GM21367 (cell line): Measurements from ENCODE around the gene DEXI.

Experiments used
- ATAC-seq: cut with Tn5 transposase; IDR thresholded peaks from one replicate; pipeline ENCODE4 v1.9.1; 2021; ENCODE audit not compliant: unreplicated experiment

The DEXI gene

DNA sequence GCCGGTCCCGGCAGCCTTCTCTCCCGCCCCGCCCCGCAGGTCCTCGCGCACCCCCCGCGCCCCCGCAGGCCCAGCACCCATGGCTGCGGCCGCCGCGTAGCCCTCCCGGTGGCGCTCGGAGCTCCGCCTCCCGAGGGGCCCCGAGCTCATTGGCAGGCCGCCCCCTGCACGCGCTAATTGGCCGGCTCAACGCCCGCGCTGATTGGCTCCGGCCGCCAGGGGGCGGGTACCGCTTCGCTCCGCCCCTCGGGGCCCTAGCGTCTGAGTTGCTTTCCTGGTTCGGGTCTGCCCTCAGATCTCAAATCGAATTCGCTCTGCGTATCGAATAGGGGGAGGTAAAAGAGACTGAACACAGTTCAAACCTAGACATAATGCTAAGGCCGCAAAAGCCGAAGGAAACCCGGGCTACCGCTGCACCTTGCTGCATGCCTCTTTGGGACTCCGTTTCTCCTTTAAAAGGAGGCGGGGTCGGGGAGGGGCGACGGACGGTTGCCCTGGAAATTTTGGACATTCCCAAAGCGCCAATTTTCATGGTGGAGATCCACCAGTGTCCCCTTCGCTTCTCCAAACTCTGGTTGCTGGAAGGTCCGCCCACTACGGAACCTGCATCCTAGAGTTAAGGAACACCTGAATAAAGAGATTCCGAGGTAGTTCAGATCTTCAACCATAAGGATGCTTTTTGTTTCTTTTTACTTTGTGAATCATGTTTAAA lies at the start of gene DEXI:
DEXI (minus strand) TSS at position 117 of the 712 bp plus-strand sequence. CDS start 463 bp downstream, outside the sequence.
- ATAC-seq, result peak; percentile 56

DNA sequence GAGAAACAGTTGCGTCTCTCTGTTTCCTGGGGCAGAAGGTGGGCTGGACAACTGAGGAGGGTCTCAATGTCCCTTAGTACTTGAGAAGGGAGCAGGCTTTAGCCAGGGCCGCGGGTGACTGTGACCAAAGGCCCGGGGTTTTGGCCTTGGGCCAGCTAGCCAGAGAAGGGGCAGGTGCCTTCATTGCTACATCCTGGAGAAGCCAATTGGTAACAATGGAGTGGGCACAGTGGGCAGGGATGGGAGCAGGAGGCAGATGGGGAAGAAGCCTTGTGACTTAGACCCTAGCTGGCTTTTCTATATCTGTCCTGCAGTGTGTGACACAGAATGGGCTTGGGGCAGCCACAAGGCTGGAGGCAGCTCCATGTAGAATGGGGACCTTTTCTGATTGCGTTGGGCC lies 48.1 kb upstream of the DEXI start:
- ATAC-seq, result no peak

DNA sequence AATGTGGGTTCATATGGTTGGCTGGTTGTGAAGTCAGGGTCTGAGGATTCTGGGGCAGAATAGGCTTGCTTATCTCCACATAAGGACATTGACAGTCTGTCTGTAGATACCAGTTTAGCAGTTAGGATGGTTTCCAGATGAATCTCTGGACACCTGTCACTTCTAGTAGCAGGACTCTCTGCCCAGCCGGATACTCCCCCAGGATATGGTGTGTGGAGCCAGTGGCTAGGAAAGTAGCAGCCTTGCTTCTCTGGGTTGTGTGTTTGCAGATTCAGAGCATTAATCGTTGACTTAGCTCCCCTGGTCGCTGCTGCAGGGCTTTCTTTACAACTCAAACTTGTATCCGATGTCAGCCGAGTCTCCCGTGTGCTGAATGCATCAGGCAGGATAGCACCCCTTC lies 47.3 kb upstream of the DEXI start:
- ATAC-seq, result no peak

DNA sequence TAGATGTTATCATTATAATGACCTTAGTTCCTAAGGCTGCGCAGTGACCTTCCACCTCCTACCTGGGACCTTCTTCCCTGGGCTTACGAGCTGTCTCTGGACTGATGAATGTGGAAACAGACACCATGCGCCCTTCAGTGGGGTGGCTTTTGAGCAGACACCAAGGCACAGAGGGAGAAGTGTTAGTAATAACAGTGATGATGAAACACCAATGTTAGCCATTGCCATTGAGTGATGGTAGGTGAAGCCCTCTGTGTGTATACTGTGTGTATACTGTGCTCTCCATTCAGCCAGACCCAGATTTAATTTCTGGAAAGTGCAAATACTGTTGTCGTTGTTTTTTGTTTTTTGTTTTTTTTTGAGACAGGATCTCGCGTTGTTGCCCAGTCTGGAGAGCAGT lies 46.6 kb upstream of the DEXI start:
- no peak for ATAC-seq

DNA sequence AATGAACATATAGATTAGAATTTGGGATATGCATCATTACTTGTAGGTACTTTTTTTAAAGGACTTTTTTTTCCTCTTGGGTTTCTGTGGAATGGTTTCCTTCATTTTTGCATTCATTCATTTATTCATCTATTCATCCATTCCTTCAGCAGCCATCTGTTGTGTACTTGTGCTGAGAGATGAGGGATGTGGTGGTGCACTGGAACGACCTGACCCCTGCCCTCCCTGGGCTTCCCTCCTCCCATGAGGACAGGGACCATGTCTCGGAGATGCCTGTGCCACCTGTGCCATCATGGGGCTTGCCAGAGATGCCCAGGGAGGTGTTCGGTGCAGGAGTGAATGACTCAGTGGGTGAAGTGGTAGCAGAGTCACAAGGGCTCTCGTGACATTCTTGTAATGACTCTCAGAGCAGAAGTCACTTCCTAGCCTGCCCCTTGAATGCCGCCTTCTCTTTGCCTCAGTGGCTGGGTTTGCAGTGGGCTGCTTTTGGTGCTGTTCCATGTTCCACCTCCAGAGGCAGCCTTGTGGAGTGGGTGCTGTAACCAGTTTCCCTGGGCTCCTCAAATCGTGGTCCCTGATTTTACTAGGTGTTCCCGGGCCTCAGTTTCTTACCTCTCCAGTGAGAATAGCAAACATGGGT lies 46.0 kb upstream of the DEXI start:
- no peak for ATAC-seq

DNA sequence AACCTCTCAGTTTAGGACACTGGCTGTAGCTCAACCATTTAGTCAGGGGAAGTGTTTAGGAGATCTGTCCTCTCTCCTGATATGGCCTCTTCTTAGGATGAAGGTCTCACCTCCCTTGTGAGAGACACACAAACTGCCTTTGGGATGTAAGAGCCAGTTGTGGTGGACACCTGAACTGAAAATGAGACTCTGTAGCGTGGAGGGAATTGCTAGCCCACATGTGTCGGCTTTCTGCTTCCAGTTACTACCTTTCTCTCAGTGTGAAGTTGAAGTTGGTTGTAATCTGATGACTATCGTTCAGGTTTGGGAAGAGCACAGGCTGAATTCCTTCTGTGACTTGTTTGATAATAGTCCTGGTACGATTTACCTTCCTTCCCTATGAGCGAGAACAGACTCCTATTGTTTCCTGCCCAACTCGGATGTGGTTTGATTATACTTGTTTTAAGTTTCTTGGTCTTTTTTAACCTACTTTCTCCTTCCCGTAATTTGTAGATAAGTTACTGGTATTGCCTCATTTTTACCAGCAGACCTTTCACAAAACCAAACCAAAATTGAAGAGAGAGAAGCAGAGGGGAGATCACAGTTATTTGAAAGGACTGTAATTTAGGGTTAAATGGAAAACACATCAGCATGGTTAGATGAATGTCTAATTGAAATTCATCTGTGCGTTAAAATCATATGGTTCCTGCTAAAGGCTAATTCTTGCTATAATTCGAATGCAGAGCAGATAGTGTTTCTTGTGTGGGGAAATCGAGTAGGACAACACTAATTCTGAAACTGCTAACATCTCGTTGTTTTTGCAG lies 45.3 kb upstream of the DEXI start:
- no peak for ATAC-seq

DNA sequence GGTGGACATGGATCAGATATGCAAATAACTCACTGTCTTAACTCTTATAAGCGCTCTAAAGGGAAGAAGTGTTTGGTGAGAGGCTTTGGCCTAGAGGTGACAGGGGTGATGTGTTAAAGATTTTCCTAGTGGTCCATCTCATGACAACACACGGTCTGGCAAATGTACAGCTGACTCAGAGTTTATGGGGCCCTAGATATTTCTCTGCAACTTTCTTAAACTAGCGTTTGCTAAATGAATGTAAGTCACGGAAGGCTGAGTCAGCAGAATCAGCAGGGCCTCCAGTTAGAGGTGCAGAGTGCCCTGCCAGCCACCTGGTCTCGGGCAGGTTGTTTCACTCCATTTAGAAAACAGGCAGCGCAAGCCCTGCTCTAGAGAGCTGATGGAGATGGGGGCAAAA lies 42.2 kb upstream of the DEXI start:
- ATAC-seq, result no peak

DNA sequence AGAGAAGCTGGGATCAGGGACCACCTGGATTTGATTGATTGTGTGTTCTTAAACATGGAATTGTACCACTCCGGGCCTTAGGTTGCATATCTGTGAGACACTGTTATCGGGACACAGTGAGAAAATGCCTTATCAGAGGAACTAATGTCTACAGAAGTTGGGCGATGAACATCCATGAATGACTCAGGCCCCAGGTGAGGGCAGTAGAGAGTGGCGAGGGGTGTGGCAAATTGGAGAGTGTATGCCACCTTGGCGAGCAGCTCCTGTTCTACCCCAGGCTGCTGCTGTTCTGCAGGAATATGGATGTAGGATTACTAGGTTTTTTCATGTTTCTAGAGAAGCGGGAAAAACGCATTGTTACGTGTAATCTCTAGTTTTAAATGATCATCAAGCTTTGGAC lies 40.9 kb upstream of the DEXI start:
- ATAC-seq, result no peak

DNA sequence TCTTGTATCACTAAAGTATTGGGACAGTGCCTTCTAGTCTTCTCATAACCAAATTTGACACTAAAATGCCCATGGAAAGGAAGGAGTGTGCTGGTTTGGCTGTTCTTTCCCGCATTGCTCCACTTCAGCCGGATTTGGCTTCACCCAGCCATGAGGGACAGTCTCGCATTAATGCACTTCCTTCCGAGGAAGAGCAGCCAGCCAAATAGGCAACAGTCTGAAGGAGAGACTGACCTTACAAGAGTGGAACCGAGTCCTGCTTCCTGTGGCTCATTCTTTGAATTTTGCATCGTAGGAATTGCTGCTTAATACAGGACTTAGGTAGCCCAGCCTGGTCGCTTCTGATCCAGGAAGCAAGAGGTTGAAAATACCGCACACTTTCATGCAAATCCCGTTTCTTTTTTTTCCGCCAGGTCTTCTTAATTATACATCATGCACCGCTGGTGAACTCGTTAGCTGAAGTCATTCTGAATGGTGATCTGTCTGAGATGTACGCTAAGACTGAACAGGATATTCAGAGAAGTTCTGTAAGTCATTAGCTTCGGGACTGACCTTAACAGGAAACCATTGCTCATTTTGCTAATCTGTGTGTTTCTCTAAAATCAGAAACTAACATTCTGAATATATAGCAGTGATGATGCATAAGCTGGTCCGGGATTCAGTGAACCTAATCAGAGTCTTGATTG lies 40.3 kb upstream of the DEXI start:
- ATAC-seq, result no peak

DNA sequence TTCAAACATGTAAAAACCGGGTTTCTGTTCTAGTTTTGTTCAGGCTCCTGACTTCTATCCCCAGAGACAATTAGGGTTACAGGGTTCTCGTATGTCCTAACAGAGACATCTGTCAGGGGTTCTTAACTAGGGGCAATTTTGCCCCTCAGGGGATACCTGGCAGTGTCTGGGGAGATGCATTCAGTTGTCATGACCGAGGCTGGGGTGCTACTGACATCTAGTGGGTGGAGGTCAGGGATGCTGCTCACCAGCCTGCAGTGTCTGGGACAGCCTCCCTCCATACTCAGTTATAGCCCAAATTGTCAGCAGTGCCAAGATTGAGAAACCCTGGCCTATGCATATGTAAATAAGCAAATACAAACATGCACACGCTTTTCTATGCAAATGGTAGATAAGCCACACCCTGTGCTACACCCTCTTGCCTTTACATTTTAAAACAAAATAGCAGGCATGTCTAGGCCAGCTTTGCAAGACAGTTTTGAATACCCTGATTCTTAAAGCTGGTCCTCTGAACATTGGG lies 39.5 kb upstream of the DEXI start:
- ATAC-seq, result peak; percentile 67

DNA sequence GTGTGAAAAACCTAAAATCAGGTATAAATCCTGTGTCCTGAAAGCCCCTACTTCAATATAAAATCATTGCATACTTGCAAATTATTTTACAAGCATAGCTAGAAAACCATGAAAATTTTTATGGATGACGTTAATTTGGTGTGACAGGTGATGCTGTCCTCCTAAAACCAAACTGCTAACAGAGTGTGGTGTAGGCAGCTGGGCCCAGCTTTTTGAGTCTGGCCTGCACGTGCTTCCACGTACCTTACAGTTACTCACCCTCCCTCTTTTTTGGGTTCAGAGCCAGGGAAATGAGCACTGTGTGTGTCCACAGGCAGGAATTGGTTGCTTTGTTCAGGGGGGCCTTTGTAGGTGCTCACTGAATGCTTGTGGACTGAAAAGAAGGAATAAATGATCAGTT lies 38.5 kb upstream of the DEXI start:
- no peak for ATAC-seq

DNA sequence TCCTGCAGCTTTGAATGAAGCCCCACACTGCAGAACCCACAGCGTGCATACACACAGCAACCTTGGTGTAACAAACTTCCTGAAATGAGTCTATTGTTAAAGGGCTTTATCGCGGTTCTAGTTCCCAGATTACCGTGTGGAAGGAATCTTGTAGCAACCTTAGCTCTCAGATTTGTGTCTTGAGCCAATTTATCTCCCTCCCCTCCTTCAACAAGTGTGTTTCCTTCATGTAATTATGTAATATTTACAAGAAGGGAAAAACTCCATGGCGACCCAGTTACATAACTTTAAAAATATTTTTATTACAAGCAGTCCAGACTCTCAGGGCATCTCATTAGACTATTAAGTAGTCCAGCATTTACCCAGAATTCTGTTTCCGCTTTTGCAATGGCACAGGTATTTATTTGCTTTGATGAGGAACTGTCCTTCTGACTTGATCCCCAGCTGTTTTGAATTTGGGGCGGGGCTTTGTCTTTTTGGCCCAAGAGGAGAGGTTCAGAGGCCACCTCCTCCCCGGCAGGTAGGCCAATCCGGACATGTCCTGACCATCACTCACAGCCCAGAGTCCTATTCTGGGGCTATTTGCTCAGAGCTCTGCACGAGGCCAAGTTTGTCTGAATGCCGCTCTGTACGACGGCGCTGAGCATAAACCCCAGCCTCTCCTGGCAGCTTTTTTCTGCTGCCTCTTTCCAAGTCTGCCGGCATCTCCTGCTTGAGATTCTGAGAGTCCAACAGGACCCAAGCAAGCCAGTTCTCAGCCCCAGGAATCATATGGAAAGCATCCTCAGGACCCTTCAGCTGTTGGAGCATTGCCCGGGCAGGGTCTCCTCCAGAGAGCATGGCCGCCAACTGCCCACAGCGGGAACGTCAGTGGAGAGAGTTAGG lies 37.7 kb upstream of the DEXI start:
- ATAC-seq, result no peak

DNA sequence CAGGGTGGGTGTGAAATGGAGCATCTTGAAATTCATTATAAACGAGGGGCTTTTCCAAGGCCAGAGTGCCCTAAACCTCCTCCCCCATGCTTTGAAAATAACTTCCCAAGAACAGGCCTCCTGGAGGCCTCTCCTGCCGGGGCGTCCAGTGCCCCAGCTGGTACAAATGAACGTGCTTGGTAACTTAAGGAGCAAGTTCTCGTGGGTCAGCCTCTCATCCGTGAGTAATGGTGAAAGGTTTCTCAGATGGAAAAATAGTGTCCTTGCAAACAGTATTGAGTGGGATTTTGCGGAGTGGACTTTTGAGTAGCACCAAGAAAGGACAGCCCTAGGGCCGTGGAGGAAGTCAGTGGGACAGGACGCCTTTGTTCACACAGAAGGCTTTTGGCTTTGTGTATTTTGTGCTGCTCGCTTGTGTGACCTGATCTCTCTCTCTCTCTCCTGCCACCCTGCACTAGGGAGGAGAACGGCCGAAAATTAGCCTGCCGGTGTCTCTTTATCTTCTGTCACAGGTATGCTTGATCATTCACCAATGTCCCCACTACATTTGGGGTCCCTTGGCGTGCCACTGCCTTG lies 36.7 kb upstream of the DEXI start:
- no peak for ATAC-seq

DNA sequence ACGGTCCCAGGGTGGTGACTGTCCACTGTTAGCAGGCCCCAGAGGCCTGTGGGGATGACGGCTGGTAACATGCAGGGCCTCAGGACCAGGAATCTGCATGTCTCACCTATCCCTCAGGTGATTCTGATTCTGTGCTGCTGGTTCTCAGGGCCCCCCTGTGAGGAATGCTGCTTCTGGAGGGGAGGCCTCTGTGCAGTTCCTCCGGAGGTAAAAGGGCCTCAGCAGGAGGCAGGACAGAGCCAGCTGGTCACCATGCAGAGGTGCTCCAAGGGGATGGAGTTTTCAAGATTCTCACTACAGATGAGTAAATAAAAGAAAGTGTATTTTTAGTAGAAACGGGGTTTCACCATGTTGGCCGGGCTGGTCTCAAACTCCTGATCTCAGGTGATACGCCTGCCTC lies 35.9 kb upstream of the DEXI start:
- ATAC-seq, result no peak

DNA sequence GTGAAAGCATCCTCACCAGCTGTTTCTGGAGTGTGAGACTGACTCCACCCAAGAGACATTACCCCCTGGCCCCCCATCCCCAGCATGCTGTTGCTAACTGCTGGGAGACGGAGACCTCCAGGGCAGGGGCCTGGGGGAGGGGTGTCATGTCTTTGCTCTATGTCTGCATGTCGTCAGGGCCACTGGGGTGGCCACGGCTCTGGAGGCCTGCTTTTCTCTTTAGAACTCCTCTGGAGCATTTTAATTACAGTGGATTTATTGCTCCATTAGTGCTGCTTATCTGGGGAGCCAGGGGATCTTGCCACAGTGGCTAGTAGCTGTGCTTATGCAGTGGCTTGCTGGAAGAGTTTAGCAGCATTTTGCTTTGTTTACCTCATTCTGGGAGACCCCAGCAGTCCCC lies 34.4 kb upstream of the DEXI start:
- no peak for ATAC-seq

DNA sequence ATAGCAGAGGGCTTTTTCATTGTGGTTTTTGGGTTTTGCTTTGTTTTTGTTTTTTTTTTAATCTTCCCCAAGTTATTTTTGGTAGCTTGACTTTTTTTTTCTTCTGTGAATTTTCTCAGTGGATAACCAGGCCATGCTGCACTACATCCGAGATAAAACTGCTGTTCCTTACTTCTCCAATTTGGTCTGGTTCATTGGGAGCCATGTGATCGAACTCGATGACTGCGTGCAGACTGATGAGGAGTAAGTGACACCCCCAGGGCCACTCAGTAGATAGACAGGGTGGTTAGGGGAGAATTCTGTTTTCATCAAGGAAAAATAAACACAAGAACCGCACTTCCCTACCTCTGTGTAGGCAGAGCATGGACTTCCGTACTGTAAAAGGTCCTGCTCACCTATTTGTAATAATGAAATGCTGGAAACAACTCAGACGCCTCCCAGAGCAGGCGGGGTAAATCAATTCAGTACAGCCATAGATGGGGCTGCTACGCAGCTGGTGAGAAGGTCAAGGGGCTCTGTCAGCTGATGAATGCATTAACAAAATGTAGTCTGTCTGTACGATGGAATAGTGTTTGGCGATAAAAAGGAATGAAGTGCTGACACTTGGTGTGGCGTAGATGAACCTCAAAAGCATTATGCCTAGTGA lies 30.7 kb upstream of the DEXI start:
- no peak for ATAC-seq

DNA sequence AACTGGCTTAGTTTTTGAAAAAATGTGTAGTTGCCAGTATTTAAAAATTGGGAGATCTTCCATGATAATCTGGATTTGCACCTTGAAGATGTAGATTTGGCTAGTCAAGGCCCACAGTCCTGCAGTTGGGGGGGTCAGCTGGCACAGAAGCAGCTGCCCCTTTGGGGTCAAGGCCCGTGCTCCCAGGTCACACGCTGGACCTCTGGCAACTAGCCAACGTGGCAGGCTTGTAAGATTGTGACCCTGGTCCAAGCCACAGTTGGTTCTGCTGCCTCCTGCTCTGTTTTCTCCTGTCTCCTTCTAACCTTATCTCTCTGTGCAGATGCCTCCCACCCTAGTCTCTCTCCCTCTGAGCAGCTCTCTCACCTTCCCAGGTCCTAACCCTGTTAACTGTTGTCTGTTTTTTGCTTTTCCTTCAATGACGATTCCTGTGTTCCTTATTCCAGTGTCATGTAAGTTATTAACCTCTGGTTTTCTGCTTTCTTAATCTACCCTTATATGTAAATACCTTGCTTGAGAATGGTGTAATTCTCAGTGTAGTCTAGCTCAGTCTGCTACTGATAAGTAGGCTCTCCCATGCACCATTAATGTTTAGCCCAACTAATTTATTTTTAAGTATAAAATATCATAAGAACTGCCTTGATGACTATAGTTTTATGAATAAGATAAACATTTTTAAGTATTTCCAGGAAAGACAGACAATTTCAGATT lies 30.0 kb upstream of the DEXI start:
- ATAC-seq, result no peak

DNA sequence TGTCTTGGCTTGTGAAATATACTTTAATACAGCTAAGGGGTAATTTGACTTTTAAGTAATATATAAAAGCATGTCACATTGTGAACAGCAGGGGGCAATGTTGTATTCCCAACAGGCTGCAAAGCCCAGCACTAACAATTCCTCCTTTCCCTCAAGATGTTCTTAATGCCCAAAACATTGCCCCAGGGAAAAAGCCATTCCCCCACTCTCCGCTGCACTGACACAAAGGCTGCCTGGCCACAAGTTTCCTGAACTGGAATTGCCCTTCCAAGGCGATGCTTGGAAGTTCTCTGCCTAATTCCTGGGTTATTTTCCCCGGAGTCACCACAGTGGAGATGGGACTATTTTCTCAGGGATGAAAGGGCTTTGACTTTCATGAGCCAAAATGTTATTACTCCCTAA lies 29.3 kb upstream of the DEXI start:
- ATAC-seq, result no peak

DNA sequence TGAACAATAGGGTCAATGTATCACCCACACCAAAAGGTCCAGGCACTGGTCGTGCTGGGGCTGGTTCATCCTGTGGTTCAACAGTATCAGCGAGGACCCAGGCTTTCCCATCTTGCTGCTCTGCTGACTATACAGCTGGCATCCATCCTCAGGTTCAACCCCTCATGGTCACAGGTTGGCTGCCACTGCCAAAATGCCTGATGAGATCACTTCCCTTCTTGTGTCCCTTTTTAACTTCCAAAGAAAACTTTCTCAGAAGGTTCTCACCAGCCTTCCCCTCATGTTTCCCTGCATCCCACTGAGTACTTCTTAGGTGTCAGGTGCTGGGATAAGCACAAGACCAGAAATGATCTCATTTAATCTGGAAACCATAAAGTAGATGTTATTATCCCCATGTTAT lies 27.8 kb upstream of the DEXI start:
- no peak for ATAC-seq
